BLaER1 treated with 17β-estradiol and CSF1 and Interleukin-3, amounts not matched to agents 10 nM and 100 nM (cell line): ENCODE data around the gene TFPT.

Experiments used
- H3K27ac ChIP-seq, 11 experiments: shearing (Covaris generic); formaldehyde crosslinking; 2 replicates each; pipeline ENCODE4 v1.8.1; 2022
- H3K27me3 ChIP-seq, 11 experiments: shearing (Covaris generic); formaldehyde crosslinking; 2 replicates each; pipeline ENCODE4 v1.8.1; 2022
- H3K36me3 ChIP-seq, 11 experiments: shearing (Covaris generic); formaldehyde crosslinking; 2 replicates each; pipeline ENCODE4 v1.8.1; 2022
- H3K4me1 ChIP-seq, 10 experiments: shearing (Covaris generic); formaldehyde crosslinking; 2 replicates each; pipeline ENCODE4 v1.8.1; 2022
- H3K4me2 ChIP-seq, 11 experiments: shearing (Covaris generic); formaldehyde crosslinking; 2 replicates each; pipeline ENCODE4 v1.8.1; 2022
- H3K4me3 ChIP-seq, 10 experiments: shearing (Covaris generic); formaldehyde crosslinking; 2 replicates each; pipeline ENCODE4 v1.8.1; 2022
- H3K9ac ChIP-seq, 11 experiments: shearing (Covaris generic); formaldehyde crosslinking; 2 replicates each; pipeline ENCODE4 v1.8.1; 2022
- H3K9me3 ChIP-seq, 11 experiments: shearing (Covaris generic); formaldehyde crosslinking; replicated peaks in 1 of 11; 2 replicates each; pipeline ENCODE4 v1.8.1; 2022
- H4K20me1 ChIP-seq, 11 experiments: shearing (Covaris generic); formaldehyde crosslinking; 2 replicates each; pipeline ENCODE4 v1.8.1; 2022
- Cebpa-rat ChIP-seq, 11 experiments: shearing (Covaris generic); IDR thresholded peaks; 2 replicates each; pipeline ENCODE4 v1.8.1; 2022

TFPT gene

DNA sequence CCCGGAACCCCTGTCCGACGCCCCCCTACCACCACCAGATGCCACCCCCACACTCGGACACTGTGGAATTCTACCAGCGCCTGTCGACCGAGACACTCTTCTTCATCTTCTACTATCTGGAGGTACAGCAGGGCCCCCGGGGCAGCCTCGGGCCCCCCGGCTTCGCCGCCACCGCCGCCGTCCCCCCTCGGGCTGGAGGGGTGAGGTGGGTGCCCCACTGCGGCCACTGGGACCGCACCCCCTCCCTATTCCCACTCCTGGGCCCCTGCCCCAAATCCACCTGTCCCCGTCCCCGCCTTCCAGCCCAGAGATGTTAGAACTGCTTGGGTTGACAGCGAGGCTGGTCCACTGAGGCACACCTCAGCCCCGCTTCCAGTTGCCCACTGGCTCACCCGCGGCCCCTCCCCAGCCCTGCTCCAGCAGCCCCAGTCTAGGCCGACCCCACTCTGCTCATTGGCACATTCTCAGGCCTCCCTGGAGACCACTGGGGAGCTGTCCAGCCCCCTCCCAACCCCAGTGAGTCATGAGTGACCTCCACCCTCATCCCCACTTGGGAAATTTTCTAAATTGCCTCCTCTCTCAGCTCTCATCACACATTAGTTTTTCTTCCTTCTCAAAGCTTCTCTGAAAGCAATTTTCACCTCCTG lies 37.5 kb upstream of the TFPT start:
- H3K4me1 ChIP-seq: peaks cover 2 to 25% (median 8%) of the 10 kb centered on the region in 10 experiments
- no peak overlapping the region for H3K4me2 ChIP-seq
- no peak overlapping the region for H3K27ac ChIP-seq
- H3K9me3 ChIP-seq: no peaks in the 10 kb centered on the region
- H3K9ac ChIP-seq: peak overlapping the region in 2 of 11 experiments; percentile 4 to 38; a peak in 1 of 22 replicates
- TF ChIP-seq Cebpa-rat (IDR thresholded peaks at IDR 0.05): no peak
- no peak overlapping the region for H3K4me3 ChIP-seq
- H3K27me3 ChIP-seq: no peaks in the 10 kb centered on the region
- peaks cover 17 to 100% (median 86%) of the 10 kb centered on the region in 11 experiments; a peak in 21 of 22 replicates for H4K20me1 ChIP-seq
- H3K36me3 ChIP-seq: peaks cover 98 to 100% (median 100%) of the 10 kb centered on the region in 11 experiments

GRCh38 chr19:54152267-54152666 lies 36.8 kb upstream of the TFPT start:
- Histone ChIP-seq H3K4me2 (no peak overlapping the region), H3K4me1 (peaks cover 0 to 18% (median 3%) of the 10 kb centered on the region in 10 experiments; a peak in 4 of 20 replicates), H4K20me1 (peaks cover 19 to 100% (median 89%) of the 10 kb centered on the region in 11 experiments; a peak in 21 of 22 replicates), H3K4me3 (no peak overlapping the region), H3K9ac (no peak overlapping the region), H3K9me3 (no peaks in the 10 kb centered on the region), H3K27me3 (no peaks in the 10 kb centered on the region), H3K36me3 (peaks cover 98 to 100% (median 100%) of the 10 kb centered on the region in 11 experiments), H3K27ac (no peak overlapping the region)
- no peak for TF ChIP-seq Cebpa-rat (IDR thresholded peaks at IDR 0.05)

- no peak overlapping the region for H3K4me2 ChIP-seq
- no peaks in the 10 kb centered on the region for H3K9me3 ChIP-seq
- no peak overlapping the region for H3K4me3 ChIP-seq
- H3K27ac ChIP-seq: no peak overlapping the region
- H3K27me3 ChIP-seq: no peaks in the 10 kb centered on the region
- no peak for TF ChIP-seq Cebpa-rat (IDR thresholded peaks at IDR 0.05)
- peak overlapping the region in 2 of 11 experiments; percentile 7 to 9; a peak in 1 of 22 replicates for H3K9ac ChIP-seq
- H3K36me3 ChIP-seq: peaks cover 98 to 100% (median 100%) of the 10 kb centered on the region in 11 experiments
- H4K20me1 ChIP-seq: peaks cover 27 to 100% (median 89%) of the 10 kb centered on the region in 11 experiments; a peak in 21 of 22 replicates
- peaks cover 0 to 13% (median 0%) of the 10 kb centered on the region in 10 experiments; a peak in 2 of 20 replicates for H3K4me1 ChIP-seq
Observed at GRCh38 chr19:54151362-54152035, 36.0 kb upstream of the TFPT start.

- Histone ChIP-seq H4K20me1 (peaks cover 34 to 100% (median 88%) of the 10 kb centered on the region in 11 experiments), H3K27ac (no peak overlapping the region), H3K9me3 (no peaks in the 10 kb centered on the region), H3K4me1 (peaks cover 0 to 7% (median 0%) of the 10 kb centered on the region in 10 experiments; a peak in 1 of 20 replicates), H3K4me3 (no peak overlapping the region), H3K9ac (no peak overlapping the region), H3K36me3 (peaks cover 98 to 100% (median 100%) of the 10 kb centered on the region in 11 experiments), H3K4me2 (no peak overlapping the region), H3K27me3 (no peaks in the 10 kb centered on the region)
- TF ChIP-seq Cebpa-rat (IDR thresholded peaks at IDR 0.05): no peak
Observed at GRCh38 chr19:54149021-54149812, 33.8 kb upstream of the TFPT start.

DNA sequence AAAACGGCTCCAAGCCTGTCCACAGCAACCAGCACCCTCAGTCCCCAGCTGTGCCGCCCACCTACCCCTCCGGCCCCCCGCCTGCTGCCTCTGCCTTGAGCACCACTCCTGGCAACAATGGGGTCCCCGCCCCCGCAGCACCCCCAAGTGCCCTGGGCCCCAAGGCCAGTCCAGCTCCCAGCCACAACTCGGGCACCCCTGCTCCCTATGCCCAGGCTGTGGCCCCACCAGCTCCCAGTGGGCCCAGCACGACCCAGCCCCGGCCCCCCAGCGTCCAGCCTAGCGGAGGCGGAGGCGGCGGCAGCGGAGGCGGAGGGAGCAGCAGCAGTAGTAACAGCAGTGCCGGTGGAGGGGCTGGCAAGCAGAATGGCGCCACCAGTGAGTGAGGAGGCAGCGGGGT lies 32.7 kb upstream of the TFPT start:
- H4K20me1 ChIP-seq: peaks cover 33 to 100% (median 86%) of the 10 kb centered on the region in 11 experiments
- H3K36me3 ChIP-seq: peaks cover 98 to 100% (median 100%) of the 10 kb centered on the region in 11 experiments
- H3K4me1 ChIP-seq: 0 out of 20 replicates have a peak, but pooled peaks cover 0 to 5% (median 0%) of the 10 kb centered on the region in 10 experiments
- H3K9ac ChIP-seq: no peak overlapping the region; a peak in 1 of 22 replicates
- TF ChIP-seq Cebpa-rat (IDR thresholded peaks at IDR 0.05): no peak
- no peaks in the 10 kb centered on the region for H3K27me3 ChIP-seq
- no peaks in the 10 kb centered on the region for H3K9me3 ChIP-seq
- H3K4me2 ChIP-seq: no peak overlapping the region
- no peak overlapping the region for H3K27ac ChIP-seq
- no peak overlapping the region for H3K4me3 ChIP-seq

DNA sequence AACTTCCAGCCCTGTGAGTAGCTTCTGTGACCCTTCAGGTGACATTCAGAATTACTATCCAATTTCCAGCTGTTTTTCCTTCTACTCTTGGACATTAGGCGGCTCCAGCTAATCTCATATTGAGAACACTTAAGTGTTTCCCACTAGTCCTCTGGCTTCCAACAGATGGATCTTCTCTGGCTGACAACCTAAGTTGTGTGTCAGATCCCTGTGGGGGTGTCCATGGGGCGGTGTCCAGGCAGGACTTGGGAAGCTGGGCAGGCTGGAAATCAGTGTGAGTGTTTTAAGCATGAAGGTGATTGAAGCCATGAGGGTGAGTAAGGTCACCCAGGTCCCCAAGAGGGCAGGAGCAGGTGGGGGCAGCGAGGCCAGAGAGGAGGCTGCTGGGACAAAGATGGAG lies 32.2 kb upstream of the TFPT start:
- Histone ChIP-seq H3K4me3 (no peak overlapping the region), H4K20me1 (peaks cover 38 to 100% (median 85%) of the 10 kb centered on the region in 11 experiments), H3K9me3 (no peaks in the 10 kb centered on the region), H3K9ac (no peak overlapping the region; a peak in 1 of 22 replicates), H3K4me2 (no peak overlapping the region), H3K4me1 (0 out of 20 replicates have a peak, but pooled peaks cover 0 to 5% (median 0%) of the 10 kb centered on the region in 10 experiments), H3K36me3 (peaks cover 98 to 100% (median 100%) of the 10 kb centered on the region in 11 experiments), H3K27ac (no peak overlapping the region), H3K27me3 (no peaks in the 10 kb centered on the region)
- no peak for TF ChIP-seq Cebpa-rat (IDR thresholded peaks at IDR 0.05)

DNA sequence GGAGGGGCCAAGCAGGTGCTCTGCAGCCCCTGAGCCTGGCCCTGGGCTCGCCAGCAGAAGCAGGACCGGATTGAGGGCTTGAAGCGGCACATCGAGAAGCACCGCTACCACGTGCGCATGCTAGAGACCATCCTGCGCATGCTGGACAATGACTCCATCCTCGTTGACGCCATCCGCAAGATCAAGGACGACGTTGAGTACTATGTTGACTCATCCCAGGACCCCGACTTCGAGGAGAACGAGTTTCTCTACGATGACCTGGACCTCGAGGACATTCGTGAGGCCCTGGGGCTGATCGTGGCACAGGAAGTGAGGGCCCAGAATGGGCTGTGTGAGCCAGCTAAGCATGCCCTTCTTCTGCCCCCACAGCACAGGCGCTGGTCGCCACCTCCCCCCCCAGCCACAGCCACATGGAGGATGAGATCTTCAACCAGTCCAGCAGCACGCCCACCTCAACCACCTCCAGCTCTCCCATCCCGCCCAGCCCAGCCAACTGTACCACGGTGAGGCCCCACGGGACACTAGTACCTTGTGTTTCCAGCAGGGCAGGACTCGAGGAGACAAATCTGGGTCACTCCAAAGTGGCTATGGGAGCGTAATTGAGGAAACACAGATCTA lies 30.2 kb upstream of the TFPT start:
- peaks cover 98 to 100% (median 100%) of the 10 kb centered on the region in 11 experiments for H3K36me3 ChIP-seq

DNA sequence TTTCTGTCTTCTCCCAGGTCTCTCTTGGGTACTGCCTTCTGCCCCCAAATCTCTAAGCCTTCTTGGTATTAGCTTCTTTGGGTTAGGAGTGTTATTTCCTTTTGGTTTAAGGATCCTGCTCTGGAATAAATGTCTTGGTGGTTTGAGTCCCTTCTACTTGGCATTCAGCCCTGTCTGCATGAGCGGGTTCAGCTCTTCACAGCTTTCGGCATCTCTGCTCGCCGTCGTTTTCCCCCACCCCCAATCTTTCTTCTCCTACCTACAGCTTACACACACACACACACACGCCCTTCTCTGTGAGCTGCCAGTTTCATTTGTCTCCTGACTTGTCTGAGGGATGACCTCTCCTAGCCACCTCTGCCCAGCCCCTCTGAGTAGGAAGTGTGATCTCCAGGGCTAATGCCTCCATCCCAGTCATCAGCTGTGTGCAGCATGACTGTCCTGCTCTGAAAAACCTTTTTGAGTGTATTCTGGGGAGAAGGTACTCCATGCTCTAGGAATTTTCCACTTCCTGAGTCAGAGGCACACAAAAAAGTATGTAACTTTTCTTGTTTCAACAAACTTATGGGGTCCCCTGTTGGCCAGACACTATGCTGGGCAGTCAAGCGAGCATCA lies 26.8 kb upstream of the TFPT start:
- H3K4me3 ChIP-seq: no peak overlapping the region
- H4K20me1 ChIP-seq: peaks cover 67 to 92% (median 87%) of the 10 kb centered on the region in 11 experiments
- H3K9ac ChIP-seq: peak overlapping the region in 5 of 11 experiments; percentile 11 to 100 (median 44); a peak in 4 of 22 replicates
- H3K27ac ChIP-seq: no peak overlapping the region
- no peak for TF ChIP-seq Cebpa-rat (IDR thresholded peaks at IDR 0.05)
- H3K9me3 ChIP-seq: no peaks in the 10 kb centered on the region
- H3K4me2 ChIP-seq: no peak overlapping the region
- H3K4me1 ChIP-seq: peaks cover 27 to 38% (median 32%) of the 10 kb centered on the region in 10 experiments
- H3K27me3 ChIP-seq: no peaks in the 10 kb centered on the region
- H3K36me3 ChIP-seq: peaks cover 68 to 86% (median 84%) of the 10 kb centered on the region in 11 experiments

More for the DNA sequence above, 30.2 kb upstream of the TFPT start:
- TF ChIP-seq Cebpa-rat (IDR thresholded peaks at IDR 0.05): no peak
- Histone ChIP-seq H3K27ac (no peak overlapping the region), H3K27me3 (no peaks in the 10 kb centered on the region), H3K9ac (no peak overlapping the region), H4K20me1 (peaks cover 45 to 100% (median 86%) of the 10 kb centered on the region in 11 experiments), H3K9me3 (no peaks in the 10 kb centered on the region), H3K4me1 (peaks cover 4 to 16% (median 10%) of the 10 kb centered on the region in 10 experiments; a peak in 17 of 20 replicates), H3K4me3 (no peak overlapping the region; a peak in 1 of 20 replicates), H3K4me2 (no peak overlapping the region)
